Adrenal gland (tissue), 12 donors: ENCODE data around the gene FUT9. TPM values are rescaled to one million over a fixed set of nuclear protein-coding genes. Genes with fewer than 3 reads are reported as not detected.

Experiments
- DNase-seq, 7 donors: peaks; one replicate each; pipeline ENCODE4 v3.0.0-alpha.2; 2019 to 2020
- H3K27ac ChIP-seq, 5 donors: fragments of 200-600 bp; sonication (generic) in 4 of 5; 1 replicate in 3 of 5; 2 replicates in 2 of 5; pipeline versions ENCODE4 v1.5.1 to v1.8.0; 2016 to 2020; ENCODE audit warnings: mild to moderate bottlenecking in 1 of 5
- H3K27me3 ChIP-seq: fragments of 200-600 bp; 2 replicates; pipeline ENCODE4 v1.8.0; 2021
- H3K36me3 ChIP-seq, 2 donors: fragments of 200-600 bp; replicated peaks in 1 of 2; 1 replicate in 1 of 2; 2 replicates in 1 of 2; pipeline versions ENCODE4 v1.5.1 to v1.8.0; 2018 to 2022
- H3K4me1 ChIP-seq, 2 donors: fragments of 200-600 bp; replicated peaks in 1 of 2; 1 replicate in 1 of 2; 2 replicates in 1 of 2; pipeline versions ENCODE4 v1.5.1 to v1.8.0; 2018 to 2021
- H3K4me3 ChIP-seq, 4 donors: fragments of 200-600 bp; sonication (generic) in 3 of 4; one replicate each; pipeline ENCODE4 v1.5.1; 2016 to 2018
- H3K9me3 ChIP-seq, 3 donors: fragments of 200-600 bp; sonication (generic) in 1 of 3; replicated peaks in 1 of 3; 1 replicate in 2 of 3; 2 replicates in 1 of 3; pipeline versions ENCODE4 v1.5.1 to v1.8.0; 2016 to 2021
- POLR2A ChIP-seq, 2 donors: fragments of 450-650 bp; IDR thresholded peaks; one replicate each; pipeline ENCODE4 v1.6.1; 2017; ENCODE audit warnings: antibody characterized with exemption in 2 of 2, mild to moderate bottlenecking in 2 of 2, moderate library complexity in 1 of 2
- WGBS, 4 donors: extraction: QIAGEN DNeasy Blood & Tissue Kit in 2 of 4; methylation state at CpG; one replicate each; pipeline versions ENCODE4 v1.1.5 to v1.1.7; 2013 to 2017; 5-methylcytosine and 5-hydroxymethylcytosine counted together
- intact Hi-C, 2 donors: fragments of 100-400 bp; cut with DNase I; formaldehyde crosslinking; loops; one replicate each; pipeline versions ENCODE4 v1.14.1 to v1.15.0; 2022 to 2023
- polyA plus RNA-seq, 3 donors: library from polyadenylated mRNA; stranded (reverse); fragments of 200-250 nt in 2 of 3; fragments of 350-450 nt in 1 of 3; fragmentation: Illumina TruSeq in 1 of 3; extraction: RNeasy Lipid Tissue Mini Kit (QIAGEN cat#74804) in 1 of 3; gene quantifications; one replicate each; pipeline ENCODE4 v1.2.3, GENCODE V29; 2013 to 2014
- total RNA-seq, 9 donors: library from RNA; depleted of rRNA in 4 of 9; stranded (reverse); fragments of >200 nt in 4 of 9; fragments of 120-200 nt in 1 of 9; fragmentation: NEBNext Ultra II Directional in 1 of 9; extraction: Animal tissue kit (Norgen Biotek cat#: 25700) in 1 of 9; gene quantifications; one replicate each; pipeline versions ENCODE4 v1.1.0 to v1.2.4, GENCODE V29; 2013 to 2023
- TF ChIP-seq, protein P1 (sequence below), 6 experiments: fragments of 450-650 bp in 4 of 6; fragments of 200-600 bp in 2 of 6; sonication (generic) in 1 of 6; IDR thresholded peaks; 1 replicate in 5 of 6; 2 replicates in 1 of 6; pipeline versions ENCODE4 v1.5.1 to v1.8.0; 2016 to 2021; ENCODE audit warnings: antibody characterized with exemption in 6 of 6, mild to moderate bottlenecking in 2 of 6, moderate library complexity in 1 of 6
- donor health status: healthy with polysubstance abuse.
- donor health status: Bipolar disorder and iron deficiency.
- donor health status: DM: yes; HTN: yes; CAD: no.
- donor health status: DM: no; HTN: no; CAD: no.
- donor health status: DM: no; HTN: no; CAD: no.
- donor health status: DM: yes; HTN: yes; CAD: no.

Gene FUT9
- total and polyA plus RNA-seq, 12 donors, result 0.07 to 0.33 (median 0.27) TPM; not detected in 5

DNA sequence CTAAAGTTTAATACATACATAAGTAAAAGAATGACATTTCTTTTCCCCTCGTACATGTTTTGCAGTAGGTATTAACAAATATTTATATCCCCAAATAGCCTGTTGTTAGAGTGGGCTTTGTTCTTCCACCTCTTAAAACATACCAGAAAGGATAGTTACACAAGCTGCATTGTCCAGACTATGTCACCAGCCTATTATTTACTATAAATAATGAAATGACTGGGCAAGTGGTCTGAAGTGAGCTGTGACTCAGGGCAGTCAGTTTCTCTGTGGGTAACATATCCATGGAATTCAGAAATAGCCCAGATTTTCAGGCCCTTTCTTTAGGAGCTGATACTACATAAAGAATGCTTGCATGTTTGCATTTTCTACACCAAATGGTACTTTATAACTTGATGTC is 60.1 kb downstream of the FUT9 start:
- DNase-seq, result no peak
- TF ChIP-seq, protein P1, sequence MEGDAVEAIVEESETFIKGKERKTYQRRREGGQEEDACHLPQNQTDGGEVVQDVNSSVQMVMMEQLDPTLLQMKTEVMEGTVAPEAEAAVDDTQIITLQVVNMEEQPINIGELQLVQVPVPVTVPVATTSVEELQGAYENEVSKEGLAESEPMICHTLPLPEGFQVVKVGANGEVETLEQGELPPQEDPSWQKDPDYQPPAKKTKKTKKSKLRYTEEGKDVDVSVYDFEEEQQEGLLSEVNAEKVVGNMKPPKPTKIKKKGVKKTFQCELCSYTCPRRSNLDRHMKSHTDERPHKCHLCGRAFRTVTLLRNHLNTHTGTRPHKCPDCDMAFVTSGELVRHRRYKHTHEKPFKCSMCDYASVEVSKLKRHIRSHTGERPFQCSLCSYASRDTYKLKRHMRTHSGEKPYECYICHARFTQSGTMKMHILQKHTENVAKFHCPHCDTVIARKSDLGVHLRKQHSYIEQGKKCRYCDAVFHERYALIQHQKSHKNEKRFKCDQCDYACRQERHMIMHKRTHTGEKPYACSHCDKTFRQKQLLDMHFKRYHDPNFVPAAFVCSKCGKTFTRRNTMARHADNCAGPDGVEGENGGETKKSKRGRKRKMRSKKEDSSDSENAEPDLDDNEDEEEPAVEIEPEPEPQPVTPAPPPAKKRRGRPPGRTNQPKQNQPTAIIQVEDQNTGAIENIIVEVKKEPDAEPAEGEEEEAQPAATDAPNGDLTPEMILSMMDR (IDR thresholded peaks at IDR 0.05), result no peak
- no peak for TF ChIP-seq POLR2A (IDR thresholded peaks at IDR 0.05)
- Histone ChIP-seq H3K27ac (no peak overlapping the region), H3K36me3 (no peaks in the 10 kb centered on the region), H3K9me3 (peaks cover 0 to 8% (median 0%) of the 10 kb centered on the region in 3 donors), H3K4me3 (no peak overlapping the region), H3K4me1 (no peaks in the 10 kb centered on the region), H3K27me3 (no peaks in the 10 kb centered on the region)
- WGBS, 4 donors, result 58 to 75% (median 65%) methylated on average over 1 of the region's 1 CpG
- intact Hi-C loops, result no loop called here

DNA sequence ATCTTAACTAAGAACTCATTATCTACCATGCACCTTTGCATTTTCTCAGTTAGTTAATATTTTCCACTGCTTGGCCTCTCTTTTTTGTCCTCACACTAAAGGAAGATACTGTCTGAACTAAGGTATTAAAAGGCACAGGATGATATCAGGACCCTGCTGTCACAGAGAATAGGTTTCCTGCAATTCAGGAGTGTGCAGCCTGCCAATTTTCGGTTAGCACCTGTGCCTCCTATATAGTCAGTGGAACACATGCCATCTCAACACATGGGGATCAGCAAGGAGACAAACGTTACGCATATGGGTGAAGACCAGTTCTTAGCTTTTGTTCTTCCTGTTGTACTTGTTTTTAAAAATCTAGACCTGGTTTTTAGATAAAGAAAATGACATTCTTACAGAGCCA is 71.0 kb downstream of the FUT9 start:
- no peaks in the 10 kb centered on the region for H3K36me3 ChIP-seq
- intact Hi-C loops, result no loop called here
- no peak overlapping the region for H3K27ac ChIP-seq
- no peak overlapping the region for H3K4me3 ChIP-seq
- no peaks in the 10 kb centered on the region for H3K9me3 ChIP-seq
- no peaks in the 10 kb centered on the region for H3K4me1 ChIP-seq
- no peaks in the 10 kb centered on the region for H3K27me3 ChIP-seq
- WGBS, 4 donors, result 68 to 74% (median 70%) methylated on average over 3 of the region's 3 CpGs
- no peak for DNase-seq
- no peak for TF ChIP-seq POLR2A (IDR thresholded peaks at IDR 0.05)
- TF ChIP-seq, protein P1 (IDR thresholded peaks at IDR 0.05), result no peak

DNA sequence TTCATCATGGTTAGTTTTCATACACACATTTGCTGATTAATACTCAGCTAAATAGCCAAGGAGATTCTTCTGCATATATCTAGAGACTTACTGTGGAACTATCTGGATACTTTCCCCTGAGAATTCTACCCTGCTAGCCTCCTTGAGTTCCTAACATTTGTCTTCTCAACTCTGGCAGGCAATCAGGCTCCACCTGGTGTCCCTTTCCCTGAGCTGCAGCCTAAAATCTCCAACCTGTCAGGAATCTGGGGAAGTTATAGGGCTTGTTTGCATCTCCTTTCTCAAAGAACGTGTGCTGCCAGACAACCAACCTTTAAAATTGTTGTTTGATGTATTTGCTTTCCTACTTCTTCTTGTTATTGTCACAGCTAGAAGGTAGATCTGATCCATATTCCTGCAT is 73.4 kb downstream of the FUT9 start:
- WGBS, 4 donors, result 25 to 40% (median 30%) methylated on average over 1 of the region's 1 CpG
- TF ChIP-seq, protein P1 (IDR thresholded peaks at IDR 0.05), result no peak
- no peak for TF ChIP-seq POLR2A (IDR thresholded peaks at IDR 0.05)
- intact Hi-C loops, result no loop called here

DNA sequence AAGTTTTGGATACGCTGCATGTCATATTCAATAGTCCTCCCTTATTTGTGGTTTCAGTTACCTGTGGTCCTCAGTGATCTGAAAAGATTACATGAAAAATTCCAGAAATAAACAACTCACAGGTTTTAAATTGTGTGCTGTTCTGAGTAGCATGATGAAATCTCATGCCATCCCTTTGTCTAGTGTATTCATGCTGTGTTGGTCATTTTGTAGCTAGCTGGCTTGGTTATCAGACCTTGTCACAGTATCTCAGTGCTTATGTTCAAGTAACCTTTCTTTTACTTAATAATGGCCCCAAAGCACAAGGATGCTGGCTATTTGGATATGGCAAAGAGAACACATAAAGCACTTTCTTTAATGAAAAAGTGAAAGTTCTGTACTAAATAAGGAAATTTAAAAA is 78.3 kb downstream of the FUT9 start:
- TF ChIP-seq, protein P1 (IDR thresholded peaks at IDR 0.05), result no peak
- no peak for TF ChIP-seq POLR2A (IDR thresholded peaks at IDR 0.05)
- Histone ChIP-seq H3K27me3 (no peaks in the 10 kb centered on the region), H3K4me1 (no peaks in the 10 kb centered on the region), H3K4me3 (no peak overlapping the region), H3K27ac (no peak overlapping the region), H3K9me3 (no peaks in the 10 kb centered on the region), H3K36me3 (no peaks in the 10 kb centered on the region)
- no peak for DNase-seq
- intact Hi-C loops, result no loop called here
- WGBS, 4 donors, result 82 to 95% (median 89%) methylated on average over 1 of the region's 1 CpG

More for the DNA sequence above, 73.4 kb downstream of the FUT9 start:
- H3K4me3 ChIP-seq, result no peak overlapping the region
- no peaks in the 10 kb centered on the region for H3K36me3 ChIP-seq
- H3K27ac ChIP-seq, result no peak overlapping the region
- no peaks in the 10 kb centered on the region for H3K27me3 ChIP-seq
- no peaks in the 10 kb centered on the region for H3K9me3 ChIP-seq
- no peak for DNase-seq
- H3K4me1 ChIP-seq, result no peaks in the 10 kb centered on the region
